H1 (cell line): Measurements from ENCODE around the gene SURF2. TPM values are rescaled to one million over a fixed set of nuclear protein-coding genes. Genes with fewer than 3 reads are reported as not detected.

Experiments used
- CTCF ChIA-PET: fragments of 300-600 bp; sonication (Branson Sonifier 250); formaldehyde crosslinking; loops from one replicate; lab custom pipeline; 2021; ENCODE audit not compliant: partially characterized antibody; lab: Charles Lee
- POLR2A ChIA-PET: fragments of 300-600 bp; sonication (Branson Sonifier 250); formaldehyde crosslinking; loops from one replicate; lab custom pipeline; 2021; ENCODE audit warnings: inconsistent platforms; ENCODE audit not compliant: partially characterized antibody; lab: Charles Lee
- DNase-seq, 2 experiments: peaks; one replicate each; pipeline versions ENCODE4 v3.0.0 to v3.0.0-alpha.2; 2010 to 2022; ENCODE audit warnings: low spot score in 2 of 2, low read depth in 1 of 2, mixed read lengths in 1 of 2
- FAIRE-seq: peaks from 2 replicates; lab custom pipeline; 2011; peaks lifted over from hg19 to GRCh38; lab: Jason Lieb, UNC
- H2AFZ ChIP-seq: 2 replicates; pipeline ENCODE4 v1.8.1; 2012; ENCODE audit warnings: low read length, inconsistent platforms
- H2AK5ac ChIP-seq: 2 replicates; pipeline ENCODE4 v1.6.1; 2013; ENCODE audit warnings: low read depth, low read length
- H2BK120ac ChIP-seq: replicated peaks from 2 replicates; pipeline ENCODE3; 2013; ENCODE audit warnings: low read depth, low read length, inconsistent platforms
- H2BK12ac ChIP-seq: 2 replicates; pipeline ENCODE4 v1.6.1; 2013; ENCODE audit warnings: low read depth, low read length
- H2BK15ac ChIP-seq: 2 replicates; pipeline ENCODE4 v1.6.1; 2013; ENCODE audit warnings: low read length
- H2BK20ac ChIP-seq: 2 replicates; pipeline ENCODE4 v1.6.1; 2013; ENCODE audit warnings: low read length
- H2BK5ac ChIP-seq: 2 replicates; pipeline ENCODE4 v1.6.1; 2013; ENCODE audit warnings: low read depth, low read length
- H3K14ac ChIP-seq: 2 replicates; pipeline ENCODE4 v1.6.1; 2013; ENCODE audit warnings: inconsistent platforms; ENCODE audit not compliant: insufficient read length
- H3K18ac ChIP-seq: 2 replicates; pipeline ENCODE4 v1.6.1; 2013; ENCODE audit warnings: low read length; ENCODE audit errors: extremely low read depth
- H3K23ac ChIP-seq: 2 replicates; pipeline ENCODE4 v1.6.1; 2013; ENCODE audit warnings: inconsistent platforms; ENCODE audit not compliant: insufficient read length
- H3K23me2 ChIP-seq: 2 replicates; pipeline ENCODE4 v1.6.1; 2013; ENCODE audit warnings: low read depth, low read length
- H3K27ac ChIP-seq: 2 replicates; pipeline ENCODE4 v1.6.1; 2011; ENCODE audit warnings: low read depth, low read length, inconsistent platforms
- H3K27me3 ChIP-seq, 4 experiments: replicated peaks in 1 of 4; 1 replicate in 1 of 4; 2 replicates in 3 of 4; pipeline versions ENCODE4 v1.6.1 to v1.8.1; 2011 to 2013; ENCODE audit warnings: low read length in 3 of 4, mild to moderate bottlenecking in 3 of 4, inconsistent platforms in 2 of 4, mixed read lengths in 2 of 4, moderate library complexity in 1 of 4; ENCODE audit not compliant: control insufficient read depth in 3 of 4, insufficient read depth in 3 of 4; ENCODE audit errors: extremely low read depth in 1 of 4
- H3K36me3 ChIP-seq, 4 experiments: 2 replicates each; pipeline versions ENCODE4 v1.6.1 to v1.8.1; 2011 to 2013; ENCODE audit warnings: mild to moderate bottlenecking in 4 of 4, low read length in 3 of 4, moderate library complexity in 2 of 4, control low read depth in 1 of 4, inconsistent platforms in 1 of 4; ENCODE audit not compliant: insufficient read depth in 4 of 4, control insufficient read depth in 2 of 4
- H3K4ac ChIP-seq: replicated peaks from 2 replicates; pipeline ENCODE3; 2013; ENCODE audit warnings: low read length, low read depth, mixed read lengths, inconsistent platforms; ENCODE audit not compliant: insufficient read length
- H3K4me1 ChIP-seq, 4 experiments: replicated peaks in 1 of 4; 1 replicate in 1 of 4; 2 replicates in 3 of 4; pipeline versions ENCODE4 v1.6.1 to v1.8.1; 2011 to 2013; ENCODE audit warnings: low read length in 3 of 4, inconsistent platforms in 2 of 4, mixed read lengths in 1 of 4; ENCODE audit not compliant: insufficient read depth in 4 of 4, control insufficient read depth in 3 of 4
- H3K4me2 ChIP-seq, 2 experiments: 2 replicates each; pipeline versions ENCODE4 v1.6.1 to v1.8.1; 2011 to 2013; ENCODE audit warnings: low read depth in 2 of 2, low read length in 2 of 2, control low read depth in 1 of 2, inconsistent platforms in 1 of 2, mild to moderate bottlenecking in 1 of 2; ENCODE audit not compliant: insufficient read depth in 1 of 2
- H3K4me3 ChIP-seq, 4 experiments: fragments of 200-600, 300-600 bp in 1 of 4; sonication (generic), shearing (Covaris generic), sonication (Bioruptor Twin) in 1 of 4; 2 replicates each; pipeline versions ENCODE4 v1.5.1 to v1.8.1; 2011 to 2016; ENCODE audit warnings: low read length in 4 of 4, low read depth in 3 of 4, control low read depth in 2 of 4, inconsistent platforms in 2 of 4, mild to moderate bottlenecking in 2 of 4, mixed read lengths in 1 of 4, moderate library complexity in 1 of 4; ENCODE audit not compliant: insufficient read depth in 2 of 4; ENCODE audit errors: extremely low read depth in 1 of 4
- H3K56ac ChIP-seq: replicated peaks from 2 replicates; pipeline ENCODE3; 2013; ENCODE audit warnings: low read depth, mild to moderate bottlenecking, mixed read lengths, low read length, inconsistent platforms; ENCODE audit not compliant: insufficient read length
- H3K79me1 ChIP-seq: 2 replicates; pipeline ENCODE4 v1.6.1; 2013; ENCODE audit warnings: low read depth, low read length, control low read depth
- H3K79me2 ChIP-seq, 2 experiments: 2 replicates each; pipeline versions ENCODE4 v1.6.1 to v1.8.1; 2012 to 2013; ENCODE audit warnings: low read length in 2 of 2, mild to moderate bottlenecking in 2 of 2, inconsistent platforms in 1 of 2; ENCODE audit not compliant: insufficient read depth in 2 of 2, control insufficient read depth in 1 of 2
- H3K9ac ChIP-seq, 4 experiments: replicated peaks in 1 of 4; 1 replicate in 1 of 4; 2 replicates in 3 of 4; pipeline versions ENCODE4 v1.6.1 to v1.8.1; 2011 to 2013; ENCODE audit warnings: low read depth in 3 of 4, low read length in 3 of 4, control low read depth in 2 of 4, mild to moderate bottlenecking in 2 of 4, moderate library complexity in 2 of 4, inconsistent platforms in 1 of 4; ENCODE audit errors: extremely low read depth in 1 of 4
- H3K9me3 ChIP-seq, 2 experiments: 2 replicates each; pipeline versions ENCODE4 v1.6.1 to v1.8.1; 2012 to 2013; ENCODE audit warnings: mild to moderate bottlenecking in 2 of 2, moderate library complexity in 2 of 2, control low read depth in 1 of 2, inconsistent platforms in 1 of 2, low read depth in 1 of 2, low read length in 1 of 2, mixed read lengths in 1 of 2; ENCODE audit not compliant: insufficient read depth in 2 of 2
- H4K20me1 ChIP-seq, 2 experiments: replicated peaks in 1 of 2; 2 replicates each; pipeline versions ENCODE3 to v1.8.1; 2011 to 2013; ENCODE audit warnings: inconsistent platforms in 2 of 2, low read length in 2 of 2, mild to moderate bottlenecking in 1 of 2; ENCODE audit not compliant: insufficient read depth in 2 of 2, control insufficient read depth in 1 of 2
- H4K5ac ChIP-seq: 2 replicates; pipeline ENCODE4 v1.6.1; 2013; ENCODE audit warnings: low read length, low read depth, mixed read lengths, inconsistent platforms; ENCODE audit not compliant: insufficient read length
- H4K8ac ChIP-seq: 2 replicates; pipeline ENCODE4 v1.8.0; 2013; ENCODE audit warnings: mild to moderate bottlenecking, moderate library complexity, low read length, inconsistent platforms; ENCODE audit not compliant: insufficient read depth; ENCODE audit errors: extremely low read depth
- H4K91ac ChIP-seq: replicated peaks from 2 replicates; pipeline ENCODE3; 2013; ENCODE audit warnings: low read length, mixed read lengths, inconsistent platforms; ENCODE audit not compliant: insufficient read length
- CBX8 ChIP-seq: fragments of 300-800, 300-1000 bp; sonication (generic); IDR thresholded peaks from 2 replicates; pipeline ENCODE4 v1.7.1; 2016; ENCODE audit warnings: low read depth, low read length, borderline replicate concordance
- CEBPB ChIP-seq: IDR thresholded peaks from 2 replicates; pipeline ENCODE4 v1.6.1; 2012; ENCODE audit warnings: low read depth, low read length
- E2F6 ChIP-seq: IDR thresholded peaks from 2 replicates; pipeline ENCODE4 v1.6.1; 2012; ENCODE audit warnings: inconsistent platforms
- GTF2F1 ChIP-seq: IDR thresholded peaks from 2 replicates; pipeline ENCODE4 v1.6.1; 2012; ENCODE audit warnings: low read depth, low read length, improper control_type of control experiment, borderline replicate concordance
- POLR2A ChIP-seq, 2 experiments: IDR thresholded peaks; 1 replicate in 1 of 2; 2 replicates in 1 of 2; pipeline ENCODE4 v1.6.1; 2011; ENCODE audit warnings: low read depth in 2 of 2, low read length in 2 of 2, mild to moderate bottlenecking in 2 of 2; ENCODE audit errors: control extremely low read depth in 1 of 2
- SAP30 ChIP-seq: fragments of 300-600 bp; sonication (generic); IDR thresholded peaks from 2 replicates; pipeline ENCODE4 v1.7.1; 2012; ENCODE audit warnings: low read length, moderate library complexity, mild to moderate bottlenecking, inconsistent platforms; ENCODE audit not compliant: insufficient read depth, insufficient replicate concordance
- TAF7 ChIP-seq: optimal IDR thresholded peaks from 2 replicates; pipeline ENCODE3; 2011; ENCODE audit warnings: low read depth, mild to moderate bottlenecking, inconsistent platforms, low read length, moderate library complexity, borderline replicate concordance
- WGBS, 2 experiments: shearing (Covaris generic) in 1 of 2; methylation state at CpG; one replicate each; pipeline versions ENCODE4 v1.1.6 to v1.1.7; 2013 to 2015; ENCODE audit warnings: low lambda C conversion rate in 2 of 2, mixed read lengths in 2 of 2, inconsistent platforms in 1 of 2, low coverage in 1 of 2, missing lambda C conversion rate in 1 of 2; ENCODE audit not compliant: insufficient replicate concordance in 2 of 2, insufficient coverage in 1 of 2, insufficient read length in 1 of 2; ENCODE audit errors: extremely low coverage in 1 of 2, missing lambda C conversion rate in 1 of 2; 5-methylcytosine and 5-hydroxymethylcytosine counted together
- polyA plus RNA-seq, 7 experiments: library from polyadenylated mRNA; depleted of rRNA in 3 of 7; stranded (reverse) in 5 of 7; unstranded in 2 of 7; fragments of >200 nt in 5 of 7; fragments of 200-250 nt in 2 of 7; gene quantifications; 1 replicate in 5 of 7; 2 replicates in 1 of 7; 4 replicates in 1 of 7; pipeline versions ENCODE4 v1.2.1 to v1.2.3, GENCODE V29; 2011 to 2013; ENCODE audit warnings: missing spikeins in 2 of 7, mixed read lengths in 2 of 7
- total RNA-seq: library from RNA; stranded (reverse); fragmentation: NEBNext Ultra II Directional; extraction: Animal tissue kit (Norgen Biotek cat#: 25700); gene quantifications from 2 replicates; pipeline ENCODE4 v1.2.1, GENCODE V29; 2021

The SURF2 gene
- total and polyA plus RNA-seq, 2 of the 8 experiments (the other 6 are each of a cell fraction or from before 2014, with no cell fraction given): 36.6 to 37.7 TPM

GRCh38 chr9:133344071-133344470 lies 12.3 kb upstream of the SURF2 start:
- Histone ChIP-seq H4K20me1 (peaks cover 12 to 36% of the 10 kb centered on the region in 2 experiments), H2BK15ac (no peak overlapping the region), H4K5ac (no peak overlapping the region), H3K27me3 (no peaks in the 10 kb centered on the region), H2BK20ac (no peak overlapping the region), H4K8ac (no peak overlapping the region), H3K23ac (no peak overlapping the region), H2BK5ac (no peak overlapping the region), H3K23me2 (peaks cover 6% of the 10 kb centered on the region; the same call in 1 of the 2 replicates), H3K9ac (no peak overlapping the region), H2BK120ac (no peak overlapping the region), H3K4ac (no peak overlapping the region), H2AFZ (no peak overlapping the region), H3K18ac (no peak overlapping the region), H3K4me2 (no peak overlapping the region), H3K36me3 (peaks cover 31 to 71% (median 55%) of the 10 kb centered on the region in 4 experiments), H3K4me1 (peaks cover 0 to 7% (median 5%) of the 10 kb centered on the region in 4 experiments; a peak in 6 of 7 replicates), H3K56ac (no peak overlapping the region), H3K9me3 (no peaks in the 10 kb centered on the region), H3K27ac (no peak overlapping the region), H3K79me1 (peaks cover 17% of the 10 kb centered on the region), H4K91ac (no peak overlapping the region), H3K14ac (no peak overlapping the region), H3K4me3 (no peak overlapping the region), H3K79me2 (peaks cover 6 to 32% of the 10 kb centered on the region in 2 experiments), H2BK12ac (no peak overlapping the region), H2AK5ac (no peak overlapping the region)
- no peak for FAIRE-seq
- whole genome bisulfite sequencing, 2 experiments: 90% methylated on average over 19 of the region's 19 CpGs; no CpG with 5 or more reads in 1 of the 2 experiments
- ChIA-PET CTCF (interaction anchor here (1.1 to 5.5 kb wide), 7 partner anchors 11 to 157 kb away, joined by 3 to 45 read pairs (median 16); partner anchors contain the start of gene SURF1), POLR2A (interaction anchor here (0.9 to 14.8 kb wide), 4 partner anchors 10 to 27 kb away, joined by 3 to 303 read pairs (median 6); partner anchors contain the start of genes MED22, RPL7A, SURF1 and SURF2)
- no peak for DNase-seq
- TF ChIP-seq SAP30 (no peak), GTF2F1 (no peak), CEBPB (no peak), TAF7 (no peak), E2F6 (no peak), CBX8 (no peak), POLR2A (IDR thresholded peaks at IDR 0.05; ENCODE audit: control extremely low read depth in 1 of 2, low read depth in 2 of 2, low read length in 2 of 2) (no peak)
